Measurements from ENCODE around the gene TBC1D22A.
"Not testable (repeated sequence)": the region's sequence is repeated elsewhere in the genome, so short reads cannot be mapped to it uniquely, and the experiment has no call there.

Gene TBC1D22A

DNA sequence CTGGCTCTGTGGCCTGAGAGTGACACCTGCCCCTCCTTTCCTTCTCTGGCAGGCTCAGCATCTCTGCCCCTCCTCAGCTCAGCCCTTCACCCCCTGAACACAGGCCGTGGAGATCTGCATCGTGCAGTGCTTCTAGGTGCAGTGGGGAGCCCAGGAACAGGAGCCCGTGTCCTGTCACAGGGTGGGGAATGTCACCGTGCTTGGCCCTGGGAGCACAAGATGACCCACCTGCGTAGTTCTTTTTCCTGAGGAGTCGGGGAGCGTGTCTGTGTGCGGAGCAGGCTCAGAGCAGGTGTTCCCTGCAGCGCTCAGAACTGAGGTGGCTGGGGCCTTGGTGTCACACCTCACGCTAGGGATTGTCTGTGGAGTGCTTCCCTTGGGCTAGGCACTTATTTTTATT lies 10.6 kb downstream of the TBC1D22A start:
- no peak for DNase-seq (ENCODE audit: low read depth in 2 of 3, low spot score in 2 of 3)

GRCh38 chr22:46774253-46774979 lies 12.0 kb downstream of the TBC1D22A start:
- no peak for DNase-seq (ENCODE audit: low read depth in 2 of 3, low spot score in 2 of 3)

- DNase-seq (ENCODE audit: low read depth in 2 of 3, low spot score in 2 of 3): no peak
These were observed 12.8 kb downstream of the TBC1D22A start for GRCh38 chr22:46774980-46775849.

GRCh38 chr22:46775850-46776826 lies 13.7 kb downstream of the TBC1D22A start:
- no peak for DNase-seq (ENCODE audit: low read depth in 2 of 3, low spot score in 2 of 3)

- no peak for DNase-seq (ENCODE audit: low read depth in 2 of 3, low spot score in 2 of 3)
These were observed 14.6 kb downstream of the TBC1D22A start for GRCh38 chr22:46776876-46777608.

DNA sequence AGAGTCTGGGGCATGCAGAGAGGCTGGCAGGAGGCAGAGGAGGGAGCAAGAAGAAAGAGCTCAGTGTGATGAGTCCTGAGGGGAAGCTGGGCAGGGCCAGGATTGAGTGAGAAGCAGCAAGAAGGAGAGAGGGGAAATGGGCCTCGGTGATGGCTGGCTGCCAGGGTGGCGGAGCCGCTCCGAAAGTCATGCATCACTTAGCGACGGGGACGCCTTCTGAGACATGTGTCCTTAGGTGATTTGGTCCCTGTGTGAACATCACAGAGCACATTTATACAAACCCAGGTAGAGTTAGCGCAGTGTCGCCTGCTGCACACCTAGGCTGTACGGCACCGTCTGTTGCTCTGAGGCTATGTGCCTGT lies 15.1 kb downstream of the TBC1D22A start:
- no peak for DNase-seq (ENCODE audit: low read depth in 2 of 3, low spot score in 2 of 3)

DNA sequence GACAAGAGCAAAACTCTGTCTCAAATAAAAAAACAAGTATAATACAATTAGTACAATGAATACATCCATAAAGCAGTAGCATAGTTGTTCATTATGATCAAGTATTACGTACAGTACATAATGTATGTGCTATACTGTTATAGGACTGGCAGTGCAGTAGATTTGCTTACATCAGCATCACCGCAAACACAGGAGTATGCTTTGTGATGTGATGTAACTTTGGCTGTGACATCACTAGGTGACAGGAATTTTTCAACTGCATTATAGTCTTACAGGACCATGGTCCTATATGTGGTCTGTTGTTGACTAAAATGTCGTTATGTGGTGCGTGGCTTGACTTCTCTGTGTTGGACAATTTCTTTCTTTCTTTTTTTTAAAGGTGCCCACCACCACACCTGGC lies 16.6 kb downstream of the TBC1D22A start:
- no peak for DNase-seq (ENCODE audit: low read depth in 2 of 3, low spot score in 2 of 3)

GRCh38 chr22:46779651-46780050 lies 17.2 kb downstream of the TBC1D22A start:
- no peak for DNase-seq (ENCODE audit: low read depth in 2 of 3, low spot score in 2 of 3)

GRCh38 chr22:46780453-46780852 lies 18.0 kb downstream of the TBC1D22A start:
- no peak for DNase-seq (ENCODE audit: low read depth in 2 of 3, low spot score in 2 of 3)

GRCh38 chr22:46781291-46781690 lies 18.8 kb downstream of the TBC1D22A start:
- DNase-seq (ENCODE audit: low read depth in 2 of 3, low spot score in 2 of 3): no peak

- not testable (repeated sequence) for DNase-seq (ENCODE audit: low read depth in 2 of 3, low spot score in 2 of 3)
These were observed 19.8 kb downstream of the TBC1D22A start for GRCh38 chr22:46782200-46782599.

GRCh38 chr22:46783721-46784120 lies 21.3 kb downstream of the TBC1D22A start:
- DNase-seq (ENCODE audit: low read depth in 2 of 3, low spot score in 2 of 3): no peak

GRCh38 chr22:46788441-46789172 lies 26.2 kb downstream of the TBC1D22A start:
- no peak for DNase-seq (ENCODE audit: low read depth in 2 of 3, low spot score in 2 of 3)

- DNase-seq (ENCODE audit: low read depth in 2 of 3, low spot score in 2 of 3): no peak
These were observed 27.5 kb downstream of the TBC1D22A start for GRCh38 chr22:46789992-46790391.

GRCh38 chr22:46791201-46791731 lies 28.8 kb downstream of the TBC1D22A start:
- peak; percentile 25 to 47 (median 39) for DNase-seq (ENCODE audit: low read depth in 2 of 3, low spot score in 2 of 3)

DNA sequence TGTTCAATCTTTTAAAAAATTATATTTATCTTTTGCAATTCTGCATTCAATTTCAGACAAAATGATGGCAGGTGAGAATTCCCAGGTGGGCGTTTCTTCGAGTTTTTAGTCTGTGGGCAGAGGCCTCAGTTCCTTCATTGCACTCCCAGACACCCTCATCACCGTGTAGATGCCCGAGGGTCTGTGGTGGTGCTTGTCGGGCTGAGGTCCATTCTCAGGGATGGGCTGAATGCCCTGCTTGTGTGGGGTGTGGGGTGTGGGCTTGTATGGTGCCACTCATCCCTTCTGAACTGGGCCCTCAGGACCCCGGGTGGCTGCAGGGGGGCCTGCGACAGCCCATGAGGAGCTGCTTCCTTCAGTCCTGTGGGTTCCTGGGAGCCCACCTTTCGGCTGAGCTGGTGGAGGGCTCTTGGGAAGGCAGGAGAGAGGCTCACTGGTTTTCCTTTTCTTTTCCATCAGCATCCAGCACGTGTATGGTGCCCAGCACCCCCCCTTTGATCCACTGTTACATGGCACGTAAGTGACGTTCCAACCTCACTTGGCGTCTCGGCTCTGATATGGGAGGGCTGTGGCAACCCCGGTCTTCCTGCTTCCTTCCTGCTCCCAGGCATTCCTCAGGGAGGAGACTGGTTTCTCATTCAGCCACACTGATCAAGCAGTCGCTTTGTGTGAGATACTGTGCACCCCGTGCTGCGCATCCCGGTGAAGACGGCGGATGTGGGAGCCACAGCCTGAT lies 29.8 kb downstream of the TBC1D22A start:
- no peak for DNase-seq (ENCODE audit: low read depth in 2 of 3, low spot score in 2 of 3)

DNA sequence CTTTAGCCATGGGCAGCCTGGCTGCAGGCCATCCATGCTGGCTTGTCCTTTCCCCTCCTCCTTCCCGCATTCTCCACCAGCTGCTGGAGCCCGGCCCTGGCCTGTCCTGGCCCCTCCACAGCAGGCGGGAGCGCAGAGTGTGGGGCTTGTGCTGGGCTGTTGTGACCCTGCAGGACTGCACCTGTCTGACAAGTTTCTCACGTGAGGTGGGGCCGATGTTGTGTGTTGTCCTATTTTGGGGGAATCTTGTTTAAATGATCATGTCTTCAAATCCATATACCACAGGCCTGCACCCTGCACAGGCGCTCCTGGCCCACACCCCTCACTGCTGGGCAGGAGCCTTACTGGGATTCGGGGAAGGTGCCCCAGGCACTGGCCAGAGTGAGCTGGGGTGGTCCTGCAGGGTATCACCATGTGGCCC lies 30.4 kb downstream of the TBC1D22A start:
- DNase-seq (ENCODE audit: low read depth in 2 of 3, low spot score in 2 of 3): no peak

GRCh38 chr22:46793497-46793896 lies 31.0 kb downstream of the TBC1D22A start:
- no peak for DNase-seq (ENCODE audit: low read depth in 2 of 3, low spot score in 2 of 3)

- no peak for DNase-seq (ENCODE audit: low read depth in 2 of 3, low spot score in 2 of 3)
These were observed 31.6 kb downstream of the TBC1D22A start for GRCh38 chr22:46794067-46794466.

Data from activated CD8-positive, alpha-beta memory T cell treated with anti-CD3 and anti-CD28 coated beads for 48 hours (primary cell).